Activated B cell treated with CpG ODN at 0.5 μM for 24 hours (primary cell): ENCODE results near the gene BCAR1. TPM values are rescaled to one million over a fixed set of nuclear protein-coding genes. Genes with fewer than 3 reads are reported as not detected.
"Not testable (repeated sequence)": the region's sequence is repeated elsewhere in the genome, so short reads cannot be mapped to it uniquely, and the experiment has no call there.

Experiments
- ATAC-seq: fragments of 200-7000 bp; cut with Tn5 transposase; one replicate; pipeline ENCODE4 v1.10.0; 2021; ENCODE audit warnings: low read depth, mild to moderate bottlenecking, moderate library complexity
- CTCF ChIA-PET: fragments of 350-600 bp; sonication (Branson Sonifier 250); formaldehyde crosslinking; loops from one replicate; lab custom pipeline; 2021; ENCODE audit warnings: antibody characterized with exemption; lab: Charles Lee
- POLR2A ChIA-PET: fragments of 350-600 bp; sonication (Branson Sonifier 250); formaldehyde crosslinking; loops from one replicate; lab custom pipeline; 2021; ENCODE audit warnings: antibody characterized with exemption; lab: Charles Lee
- DNase-seq: peaks from one replicate; pipeline ENCODE4 v3.0.0; 2022
- H3K27ac Mint-ChIP-seq: one replicate; pipeline ENCODE4 v1.8.0; 2020; ENCODE audit warnings: mixed read lengths
- H3K27me3 Mint-ChIP-seq: one replicate; pipeline ENCODE4 v1.8.0; 2021; ENCODE audit warnings: mixed read lengths
- H3K36me3 Mint-ChIP-seq: one replicate; pipeline ENCODE4 v1.8.0; 2021; ENCODE audit warnings: low read depth, mixed read lengths
- H3K4me1 Mint-ChIP-seq: one replicate; pipeline ENCODE4 v1.8.0; 2021; ENCODE audit warnings: mixed read lengths
- H3K4me3 Mint-ChIP-seq: one replicate; pipeline ENCODE4 v1.8.0; 2020; ENCODE audit warnings: mild to moderate bottlenecking, mixed read lengths
- H3K9me3 Mint-ChIP-seq: one replicate; pipeline ENCODE4 v1.8.0; 2020; ENCODE audit warnings: mixed read lengths
- CTCF ChIP-seq: fragments of 200-600 bp; IDR thresholded peaks from one replicate; pipeline ENCODE4 v1.8.0; 2022; ENCODE audit warnings: antibody characterized with exemption, mild to moderate bottlenecking
- intact Hi-C: fragments of 100-400 bp; cut with micrococcal nuclease; formaldehyde crosslinking; loops from one replicate; pipeline ENCODE4 v1.15.1; 2024
- total RNA-seq: library from RNA; stranded (reverse); gene quantifications from 2 replicates; pipeline ENCODE4 v1.2.3, GENCODE V29; 2022

The BCAR1 gene
- total RNA-seq, 1 donor from 2014 or later, result not detected

DNA sequence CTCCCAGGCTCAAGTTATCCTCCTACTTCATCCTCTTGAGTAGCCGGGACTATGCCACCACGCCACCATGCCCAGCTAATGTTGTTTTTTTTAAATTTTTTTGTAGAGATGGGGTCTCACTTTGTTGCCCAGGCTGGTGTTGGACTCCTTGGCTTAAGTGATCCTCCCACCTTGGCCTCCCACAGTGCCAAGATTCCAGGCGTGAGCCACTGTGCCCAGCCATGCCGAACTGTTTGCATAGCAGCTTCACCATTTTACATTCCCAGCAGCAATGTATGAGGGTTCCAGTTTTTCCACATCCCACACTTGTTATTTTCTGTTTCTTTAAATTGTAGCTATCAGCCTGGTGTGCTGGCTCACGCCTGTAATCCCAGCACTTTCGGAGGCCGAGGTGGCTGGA, 34.8 kb downstream of the BCAR1 start:
- H3K27me3 Mint-ChIP-seq, result peaks cover 8% of the 10 kb centered on the region
- no peak overlapping the region for H3K4me3 Mint-ChIP-seq
- H3K4me1 Mint-ChIP-seq, result peaks cover 11% of the 10 kb centered on the region
- intact Hi-C loops, result loop anchor here (5.0 kb wide), 1 partner anchor 166 kb away; no protein-coding TSS in a partner anchor
- no peak for TF ChIP-seq CTCF
- no peak for DNase-seq
- H3K9me3 Mint-ChIP-seq, result no peaks in the 10 kb centered on the region
- CTCF ChIA-PET, result interaction anchor here (1.0 to 3.6 kb wide), 2 partner anchors 17 to 163 kb away, joined by 5 to 12 read pairs; no protein-coding TSS in a partner anchor
- H3K36me3 Mint-ChIP-seq, result no peaks in the 10 kb centered on the region
- no peak for ATAC-seq
- POLR2A ChIA-PET, result interaction anchor here (0.7 kb wide), 1 partner anchor 26 kb away, joined by 4 read pairs; no protein-coding TSS in a partner anchor
- H3K27ac Mint-ChIP-seq, result no peak overlapping the region

GRCh38 chr16:75216127-75216526, 35.3 kb downstream of the BCAR1 start:
- Mint-ChIP-seq H3K27me3 (peaks cover 8% of the 10 kb centered on the region), H3K9me3 (no peaks in the 10 kb centered on the region), H3K4me1 (peaks cover 11% of the 10 kb centered on the region), H3K4me3 (no peak overlapping the region), H3K27ac (no peak overlapping the region), H3K36me3 (no peaks in the 10 kb centered on the region)
- ChIA-PET CTCF (interaction anchor here (1.0 to 3.6 kb wide), 2 partner anchors 16 to 164 kb away, joined by 5 to 12 read pairs; no protein-coding TSS in a partner anchor), POLR2A (no interaction called here)
- intact Hi-C loops, result loop anchor here (5.0 kb wide), 1 partner anchor 166 kb away; no protein-coding TSS in a partner anchor
- DNase-seq (no peak), ATAC-seq (no peak)
- no peak for TF ChIP-seq CTCF

- H3K36me3 Mint-ChIP-seq, H3K4me1 Mint-ChIP-seq, H3K4me3 Mint-ChIP-seq, H3K27ac Mint-ChIP-seq, intact Hi-C loops, H3K9me3 Mint-ChIP-seq, ATAC-seq, DNase-seq: not testable (repeated sequence)
- ChIA-PET POLR2A (interaction anchor here (0.6 kb wide), 1 partner anchor 11 kb away, joined by 4 read pairs; no protein-coding TSS in a partner anchor), CTCF (interaction anchor here (1.5 kb wide), 1 partner anchor 23 kb away, joined by 3 read pairs; no protein-coding TSS in a partner anchor)
- H3K27me3 Mint-ChIP-seq, result peaks cover 14% of the 10 kb centered on the region
Measured at GRCh38 chr16:75211286-75211685, 40.1 kb downstream of the BCAR1 start.

GRCh38 chr16:75209944-75210343, 41.5 kb downstream of the BCAR1 start:
- intact Hi-C loops, result no loop called here
- CTCF ChIA-PET, result interaction anchor here (1.5 to 1.6 kb wide), 2 partner anchors 15 to 24 kb away, joined by 3 read pairs; no protein-coding TSS in a partner anchor
- H3K36me3 Mint-ChIP-seq, result no peaks in the 10 kb centered on the region

GRCh38 chr16:75209514-75209913, 41.9 kb downstream of the BCAR1 start:
- H3K36me3 Mint-ChIP-seq, H3K27ac Mint-ChIP-seq, ATAC-seq, DNase-seq, H3K4me1 Mint-ChIP-seq, intact Hi-C loops, H3K9me3 Mint-ChIP-seq, POLR2A ChIA-PET, H3K4me3 Mint-ChIP-seq: not testable (repeated sequence)
- CTCF ChIA-PET, result interaction anchor here (1.6 kb wide), 1 partner anchor 16 kb away, joined by 3 read pairs; no protein-coding TSS in a partner anchor
- peaks cover 12% of the 10 kb centered on the region for H3K27me3 Mint-ChIP-seq

More at GRCh38 chr16:75209944-75210343, 41.5 kb downstream of the BCAR1 start:
- peaks cover 14% of the 10 kb centered on the region for H3K27me3 Mint-ChIP-seq
- ATAC-seq, result no peak
- TF ChIP-seq CTCF, result no peak
- no peaks in the 10 kb centered on the region for H3K4me1 Mint-ChIP-seq
- no peak overlapping the region for H3K4me3 Mint-ChIP-seq
- POLR2A ChIA-PET, result no interaction called here
- H3K27ac Mint-ChIP-seq, result no peak overlapping the region
- no peak for DNase-seq
- H3K9me3 Mint-ChIP-seq, result no peaks in the 10 kb centered on the region

GRCh38 chr16:75208861-75209505, 42.4 kb downstream of the BCAR1 start:
- Mint-ChIP-seq H3K36me3 (no peaks in the 10 kb centered on the region), H3K27me3 (peaks cover 15% of the 10 kb centered on the region), H3K9me3 (no peaks in the 10 kb centered on the region), H3K27ac (no peak overlapping the region), H3K4me1 (no peaks in the 10 kb centered on the region), H3K4me3 (no peak overlapping the region)
- ChIA-PET CTCF (interaction anchor here (1.0 to 1.6 kb wide), 2 partner anchors 16 to 25 kb away, joined by 3 to 5 read pairs; no protein-coding TSS in a partner anchor), POLR2A (no interaction called here)
- ATAC-seq (no peak), DNase-seq (no peak)
- TF ChIP-seq CTCF, result no peak
- intact Hi-C loops, result no loop called here
